GM19463 (cell line): ENCODE data around the gene NUDT16L1.

ENCODE experiments used
- ATAC-seq: cut with Tn5 transposase; IDR thresholded peaks from one replicate; pipeline ENCODE4 v1.9.1; 2021; ENCODE audit warnings: mild to moderate bottlenecking, moderate library complexity; ENCODE audit not compliant: unreplicated experiment

NUDT16L1 gene

GRCh38 chr16:4663777-4664465, 29.4 kb upstream of the NUDT16L1 start:
- ATAC-seq, result no peak

- ATAC-seq, result peak; percentile 43
These were observed 28.6 kb upstream of the NUDT16L1 start for GRCh38 chr16:4664538-4665418.

- ATAC-seq, result no peak
These were observed 26.7 kb upstream of the NUDT16L1 start for GRCh38 chr16:4666537-4667202.

- no peak for ATAC-seq
These were observed 26.0 kb upstream of the NUDT16L1 start for GRCh38 chr16:4667203-4667963.

GRCh38 chr16:4668313-4668960, 24.9 kb upstream of the NUDT16L1 start:
- no peak for ATAC-seq

- ATAC-seq, result no peak
These were observed 19.8 kb upstream of the NUDT16L1 start for GRCh38 chr16:4673387-4674046.

- ATAC-seq, result no peak
These were observed 18.3 kb upstream of the NUDT16L1 start for GRCh38 chr16:4674926-4675530.

- ATAC-seq, result no peak
These were observed 17.2 kb upstream of the NUDT16L1 start for GRCh38 chr16:4675864-4676786.

- no peak for ATAC-seq
These were observed 16.5 kb upstream of the NUDT16L1 start for GRCh38 chr16:4676831-4677230.

- no peak for ATAC-seq
These were observed 16.0 kb upstream of the NUDT16L1 start for GRCh38 chr16:4677390-4677789.

- no peak for ATAC-seq
These were observed 15.4 kb upstream of the NUDT16L1 start for GRCh38 chr16:4677994-4678393.

GRCh38 chr16:4678596-4678995, 14.8 kb upstream of the NUDT16L1 start:
- ATAC-seq, result no peak

- no peak for ATAC-seq
These were observed 14.1 kb upstream of the NUDT16L1 start for GRCh38 chr16:4679156-4679849.

- ATAC-seq, result no peak
These were observed 13.3 kb upstream of the NUDT16L1 start for GRCh38 chr16:4679850-4680636.

GRCh38 chr16:4680673-4681470, 12.5 kb upstream of the NUDT16L1 start:
- no peak for ATAC-seq

GRCh38 chr16:4681471-4682083, 11.8 kb upstream of the NUDT16L1 start:
- no peak for ATAC-seq
